Middle frontal gyrus (tissue), 1 donor: ENCODE data around the gene GABRG3.
A peak's percentile ranks its signal among the peaks of the same experiment; 100 is the strongest.

Experiments
- DNase-seq: peaks from one replicate; pipeline ENCODE4 v3.0.0-alpha.2; 2015; ENCODE audit warnings: low spot score; ENCODE audit errors: extremely low spot score

Gene GABRG3

GRCh38 chr15:27457766-27458165 is 486.8 kb downstream of the GABRG3 start:
- DNase-seq = no peak

GRCh38 chr15:27458345-27459084 is 487.5 kb downstream of the GABRG3 start:
- DNase-seq = no peak

GRCh38 chr15:27459836-27460235 is 488.9 kb downstream of the GABRG3 start:
- no peak for DNase-seq

- DNase-seq = no peak
These were observed 490.2 kb downstream of the GABRG3 start for GRCh38 chr15:27461181-27461580.

- no peak for DNase-seq
These were observed 492.6 kb downstream of the GABRG3 start for GRCh38 chr15:27463525-27464088.

GRCh38 chr15:27464941-27465612 is 494.1 kb downstream of the GABRG3 start:
- DNase-seq = no peak

- no peak for DNase-seq
These were observed 495.8 kb downstream of the GABRG3 start for GRCh38 chr15:27466758-27467157.

- DNase-seq = no peak
These were observed 497.2 kb downstream of the GABRG3 start for GRCh38 chr15:27468151-27468591.

- no peak for DNase-seq
These were observed 502.9 kb downstream of the GABRG3 start for GRCh38 chr15:27473845-27474244.

GRCh38 chr15:27475395-27475794 is 504.4 kb downstream of the GABRG3 start:
- no peak for DNase-seq

- DNase-seq = no peak
These were observed 508.5 kb downstream of the GABRG3 start for GRCh38 chr15:27479296-27480140.

GRCh38 chr15:27480141-27480530 is 509.2 kb downstream of the GABRG3 start:
- no peak for DNase-seq

- no peak for DNase-seq
These were observed 509.7 kb downstream of the GABRG3 start for GRCh38 chr15:27480642-27481041.

- no peak for DNase-seq
These were observed 510.8 kb downstream of the GABRG3 start for GRCh38 chr15:27481768-27482167.

- DNase-seq = no peak
These were observed 511.3 kb downstream of the GABRG3 start for GRCh38 chr15:27482287-27482686.

- no peak for DNase-seq
These were observed 512.1 kb downstream of the GABRG3 start for GRCh38 chr15:27483124-27483523.

GRCh38 chr15:27485265-27485664 is 514.3 kb downstream of the GABRG3 start:
- DNase-seq = no peak

- no peak for DNase-seq
These were observed 515.1 kb downstream of the GABRG3 start for GRCh38 chr15:27486051-27486450.

GRCh38 chr15:27486683-27487647 is 516.0 kb downstream of the GABRG3 start:
- DNase-seq = peak; percentile 36

GRCh38 chr15:27487846-27488245 is 516.9 kb downstream of the GABRG3 start:
- DNase-seq = no peak
